Muscle of arm (tissue), 12 donors: ENCODE data around the gene DGKA. TPM values are rescaled to one million over a fixed set of nuclear protein-coding genes. Genes with fewer than 3 reads are reported as not detected.
A peak's percentile ranks its signal among the peaks of the same experiment; 100 is the strongest.
"Not testable (repeated sequence)": the region's sequence is repeated elsewhere in the genome, so short reads cannot be mapped to it uniquely, and the experiment has no call there.

ENCODE experiments used
- DNase-seq: peaks from one replicate; pipeline ENCODE4 v3.0.0-alpha.2; 2013
- polyA plus RNA-seq, 12 donors: library from polyadenylated mRNA; unstranded; fragments of 120-200 nt; gene quantifications; one replicate each; pipeline ENCODE4 v1.2.1, GENCODE V29; 2013; ENCODE audit not compliant: insufficient read length in 12 of 12

The DGKA gene
- polyA plus RNA-seq, 12 donors, result 10.1 to 108 (median 15.3) TPM; not detected in 2

DNA sequence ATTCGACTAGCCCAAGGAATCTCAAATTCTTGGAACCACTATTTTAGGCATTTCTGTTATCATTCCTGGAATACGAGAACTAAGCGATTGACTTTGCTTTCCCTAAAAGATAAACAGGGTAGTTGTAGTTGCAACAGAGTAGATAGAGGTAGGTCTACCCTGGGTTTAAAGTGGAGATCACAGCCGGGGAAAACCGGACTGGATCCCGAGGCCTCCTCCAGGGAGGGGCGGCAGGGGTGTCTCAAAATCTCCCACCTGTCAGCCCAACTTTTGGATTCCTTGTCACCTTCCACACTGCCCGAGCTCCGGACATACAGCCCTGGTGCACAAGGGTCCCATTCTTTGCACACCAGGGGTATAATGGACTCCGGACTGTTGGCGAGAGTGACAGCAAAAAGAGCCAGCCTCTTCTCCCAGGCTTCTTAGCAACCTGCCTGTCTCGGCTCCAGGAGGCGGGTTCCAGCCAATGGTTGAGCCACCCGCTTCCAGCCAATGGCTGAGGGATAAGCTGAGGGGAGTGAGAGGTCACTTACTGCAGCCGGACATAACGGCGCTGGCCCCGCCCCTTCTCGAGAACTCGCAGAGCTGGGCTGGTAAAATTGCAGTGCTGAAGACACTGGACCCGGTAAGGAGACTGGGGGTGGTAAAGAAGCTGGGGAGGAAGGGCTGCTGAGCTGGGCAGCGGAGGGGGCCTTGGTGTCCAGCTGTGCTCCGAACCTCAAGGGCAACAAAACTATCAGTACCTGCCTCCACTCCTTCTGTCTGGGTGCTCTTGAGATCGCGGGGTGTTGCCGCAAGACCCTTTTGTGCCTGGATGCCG is 66.0 kb downstream of the DGKA start, which contains the start of gene SUOX:
Gene SUOX, plus strand, starts transcription at position 562 of the 820 bp plus-strand sequence. CDS start 4,946 bp downstream, outside the sequence.
- peak; percentile 95 for DNase-seq

DNA sequence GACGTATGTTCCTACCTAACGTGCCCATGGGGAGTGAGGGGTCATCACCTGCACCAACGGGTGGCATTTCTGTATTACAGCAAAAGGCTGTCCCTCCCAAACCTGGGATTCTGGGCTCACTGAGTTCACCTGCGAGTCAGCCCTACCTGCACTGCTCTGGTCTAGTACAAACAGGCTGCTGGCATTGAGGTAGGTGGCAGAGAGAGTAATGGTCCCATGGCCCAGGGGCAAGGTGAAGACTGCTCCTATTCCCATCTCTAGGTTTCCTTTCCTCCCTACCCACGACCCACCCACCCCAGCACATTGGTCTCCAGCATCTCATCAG is 66.5 kb downstream of the DGKA start:
- DNase-seq, result no peak

GRCh38 chr12:55999522-55999921 is 68.6 kb downstream of the DGKA start:
- DNase-seq, result not testable (repeated sequence)

- not testable (repeated sequence) for DNase-seq
Observed at GRCh38 chr12:55999999-56000540, 69.1 kb downstream of the DGKA start.

GRCh38 chr12:56001487-56002100 is 70.6 kb downstream of the DGKA start:
- DNase-seq, result no peak

GRCh38 chr12:56003376-56003775 is 72.4 kb downstream of the DGKA start:
- DNase-seq, result not testable (repeated sequence)

Other genes with a start within 250 kb of the DGKA start
- 100 to 1,000 TPM; 185 to 513 (median 349) TPM for gene ITGA7, start 223.3 kb upstream of the DGKA start, polyA plus RNA-seq
- gene BLOC1S1, start 215.1 kb upstream of the DGKA start, polyA plus RNA-seq, result 100 to 1,000 TPM in 1 of 12 donors, 10 to 100 TPM in 10, not detected in 1; 74.6 to 114 (median 91.6) TPM
- 10 to 100 TPM in 11 of 12 donors, not detected in 1; 10.4 to 50.8 (median 38.0) TPM for gene RDH5, start 210.8 kb upstream of the DGKA start, polyA plus RNA-seq
- 100 to 1,000 TPM; 417 to 887 (median 763) TPM for gene CD63, start 202.2 kb upstream of the DGKA start, polyA plus RNA-seq
- 10 to 100 TPM in 10 of 12 donors, 1 to 10 TPM in 2; 8.4 to 47.6 (median 13.4) TPM for gene GDF11, start 188.0 kb upstream of the DGKA start, polyA plus RNA-seq
- gene SARNP, start 113.4 kb upstream of the DGKA start, polyA plus RNA-seq, result 10 to 100 TPM in 11 of 12 donors, not detected in 1; 60.8 to 94.0 (median 83.5) TPM
- gene ORMDL2, start 113.1 kb upstream of the DGKA start, polyA plus RNA-seq, result 10 to 100 TPM in 11 of 12 donors, not detected in 1; 13.1 to 20.8 (median 17.6) TPM
- 10 to 100 TPM in 11 of 12 donors, not detected in 1; 18.6 to 27.5 (median 24.4) TPM for gene DNAJC14, start 101.6 kb upstream of the DGKA start, polyA plus RNA-seq
- 10 to 100 TPM in 1 of 12 donors, 1 to 10 TPM in 9, not detected in 2; 1.5 to 11.2 (median 2.3) TPM for gene MMP19, start 88.2 kb upstream of the DGKA start, polyA plus RNA-seq
- gene PYM1, start 3.3 kb upstream of the DGKA start, polyA plus RNA-seq, result 10 to 100 TPM in 11 of 12 donors, not detected in 1; 18.2 to 35.9 (median 21.8) TPM
- 10 to 100 TPM in 3 of 12 donors, 1 to 10 TPM in 4, under 1 TPM in 3, not detected in 2; 0.58 to 51.6 (median 1.9) TPM for gene PMEL, start 34.9 kb downstream of the DGKA start, polyA plus RNA-seq
- 10 to 100 TPM in 11 of 12 donors, not detected in 1; 20.1 to 59.4 (median 30.2) TPM for gene CDK2, start 35.7 kb downstream of the DGKA start, polyA plus RNA-seq
- gene RAB5B, start 42.9 kb downstream of the DGKA start, polyA plus RNA-seq, result 100 to 1,000 TPM in 11 of 12 donors, not detected in 1; 115 to 151 (median 130) TPM
- 10 to 100 TPM in 11 of 12 donors, not detected in 1; 12.0 to 30.1 (median 14.7) TPM for gene SUOX, start 66.1 kb downstream of the DGKA start, polyA plus RNA-seq
- gene IKZF4, start 89.9 kb downstream of the DGKA start, polyA plus RNA-seq, result 10 to 100 TPM in 2 of 12 donors, 1 to 10 TPM in 9, not detected in 1; 6.4 to 18.9 (median 8.8) TPM
- 100 to 1,000 TPM in 11 of 12 donors, not detected in 1; 101 to 603 (median 433) TPM for gene RPS26, start 110.8 kb downstream of the DGKA start, polyA plus RNA-seq
- 1,000 to 10,000 TPM in 1 of 12 donors, 100 to 1,000 TPM in 11; 119 to 2,162 (median 195) TPM for gene ERBB3, start 149.0 kb downstream of the DGKA start, polyA plus RNA-seq
- 100 to 1,000 TPM in 9 of 12 donors, 10 to 100 TPM in 2, not detected in 1; 94.9 to 156 (median 115) TPM for gene PA2G4, start 173.4 kb downstream of the DGKA start, polyA plus RNA-seq
- over 10,000 TPM in 1 of 12 donors, 1,000 to 10,000 TPM in 11; 2,042 to 11,980 (median 5,603) TPM for gene RPL41, start 185.5 kb downstream of the DGKA start, polyA plus RNA-seq
- 1 to 10 TPM in 11 of 12 donors, not detected in 1; 3.3 to 8.8 (median 5.0) TPM for gene ZC3H10, start 187.1 kb downstream of the DGKA start, polyA plus RNA-seq
- gene ESYT1, start 197.1 kb downstream of the DGKA start, polyA plus RNA-seq, result 10 to 100 TPM in 11 of 12 donors, not detected in 1; 40.1 to 83.4 (median 75.0) TPM
- gene MYL6B, start 221.4 kb downstream of the DGKA start, polyA plus RNA-seq, result 1,000 to 10,000 TPM in 2 of 12 donors, 100 to 1,000 TPM in 10; 364 to 1,212 (median 828) TPM
- 1,000 to 10,000 TPM in 11 of 12 donors, not detected in 1; 1,137 to 1,762 (median 1,374) TPM for gene MYL6, start 227.2 kb downstream of the DGKA start, polyA plus RNA-seq